HepG2 (cell line): ENCODE results near the gene ELOVL7. TPM values are rescaled to one million over a fixed set of nuclear protein-coding genes. Genes with fewer than 3 reads are reported as not detected.

Source experiments
- ATF7 ChIP-seq, 2 experiments: fragments of 450-650 bp in 1 of 2; sonication (generic) in 1 of 2; formaldehyde crosslinking in 1 of 2; IDR thresholded peaks; 2 replicates each; pipeline versions ENCODE4 v1.4.0 to v1.6.1; 2016 to 2020; ENCODE audit warnings: antibody characterized with exemption in 1 of 2, mild to moderate bottlenecking in 1 of 2, missing genetic modification reagents in 1 of 2
- ELF3 ChIP-seq: IDR thresholded peaks from 2 replicates; pipeline ENCODE4 v1.6.1; 2016; ENCODE audit warnings: missing genetic modification reagents, missing compliant biosample characterization
- GABPB1 ChIP-seq: IDR thresholded peaks from 2 replicates; pipeline ENCODE4 v1.6.1; 2016; ENCODE audit warnings: mild to moderate bottlenecking, missing genetic modification reagents, moderate library complexity, missing compliant biosample characterization
- HHEX ChIP-seq: IDR thresholded peaks from 2 replicates; pipeline ENCODE4 v1.6.1; 2016; ENCODE audit warnings: control low read depth
- HOXA5 ChIP-seq: sonication (generic); formaldehyde crosslinking; IDR thresholded peaks from 2 replicates; pipeline ENCODE4 v1.4.0; 2020; ENCODE audit warnings: missing genetic modification reagents
- NBN ChIP-seq: fragments of 450-650 bp; conservative IDR thresholded peaks from 2 replicates; pipeline ENCODE4 v1.6.1; 2017
- NCOR1 ChIP-seq: fragments of 200-600 bp; sonication (generic); IDR thresholded peaks from 2 replicates; pipeline ENCODE4 v1.7.0; 2017; ENCODE audit warnings: antibody characterized with exemption, low read length, borderline replicate concordance
- NFKB2 ChIP-seq: sonication (generic); formaldehyde crosslinking; IDR thresholded peaks from 2 replicates; pipeline ENCODE4 v1.4.0; 2020; ENCODE audit warnings: missing genetic modification reagents, borderline replicate concordance
- PHF20 ChIP-seq: sonication (generic); formaldehyde crosslinking; IDR thresholded peaks from 2 replicates; pipeline ENCODE4 v1.5.0; 2020; ENCODE audit warnings: mild to moderate bottlenecking, missing genetic modification reagents
- RBM22 ChIP-seq: fragments of 200-400 bp; formaldehyde crosslinking; optimal IDR thresholded peaks from 2 replicates; pipeline ENCODE3; 2017; ENCODE audit warnings: mild to moderate bottlenecking, low read length, moderate library complexity
- SNAPC4 ChIP-seq: sonication (generic); formaldehyde crosslinking; IDR thresholded peaks from 2 replicates; pipeline ENCODE4 v1.4.0; 2020; ENCODE audit warnings: mild to moderate bottlenecking, missing genetic modification reagents
- TFE3 ChIP-seq: IDR thresholded peaks from 2 replicates; pipeline ENCODE4 v1.6.1; 2016
- ZNF160 ChIP-seq: sonication (generic); formaldehyde crosslinking; IDR thresholded peaks from 2 replicates; pipeline ENCODE4 v1.8.0; 2022; ENCODE audit warnings: mild to moderate bottlenecking, inconsistent platforms, missing genetic modification reagents
- ZNF18 ChIP-seq: sonication (generic); formaldehyde crosslinking; IDR thresholded peaks from 2 replicates; pipeline ENCODE4 v1.8.0; 2022; ENCODE audit warnings: mild to moderate bottlenecking, missing genetic modification reagents; ENCODE audit not compliant: insufficient replicate concordance
- ZNF274 ChIP-seq: sonication (generic); formaldehyde crosslinking; IDR thresholded peaks from 2 replicates; pipeline ENCODE4 v1.5.1; 2020; ENCODE audit warnings: mild to moderate bottlenecking, missing genetic modification reagents
- ZNF746 ChIP-seq: sonication (generic); formaldehyde crosslinking; IDR thresholded peaks from 2 replicates; pipeline ENCODE4 v1.8.0; 2022; ENCODE audit warnings: mild to moderate bottlenecking, missing genetic modification reagents
- ZNF878 ChIP-seq: sonication (generic); formaldehyde crosslinking; IDR thresholded peaks from 2 replicates; pipeline ENCODE4 v1.8.1; 2023; ENCODE audit warnings: mild to moderate bottlenecking, missing genetic modification reagents, moderate library complexity
- polyA plus RNA-seq, 8 experiments: library from polyadenylated mRNA; depleted of rRNA in 3 of 8; stranded (reverse) in 7 of 8; unstranded in 1 of 8; fragments of >200 nt; fragmentation: Illumina TruSeq in 4 of 8; extraction: Trizol in 4 of 8; gene quantifications; 2 replicates each; pipeline versions ENCODE4 v1.2.1 to v1.2.3, GENCODE V29; 2011 to 2016; ENCODE audit warnings: low read depth in 4 of 8, missing spikeins in 1 of 8, mixed read lengths in 1 of 8; ENCODE audit not compliant: insufficient read depth in 1 of 8
- total RNA-seq, 5 experiments: library from RNA; depleted of rRNA; stranded (reverse); fragments of >200 nt; fragmentation: Illumina TruSeq; extraction: Trizol; gene quantifications; 2 replicates each; pipeline ENCODE4 v1.2.3, GENCODE V29; 2016; ENCODE audit warnings: low read depth in 1 of 5
- TF ChIP-seq, protein P1 (sequence below): sonication (generic); formaldehyde crosslinking; IDR thresholded peaks from 2 replicates; pipeline ENCODE4 v1.4.0; 2020; ENCODE audit warnings: missing genetic modification reagents

Gene ELOVL7
- total and polyA plus RNA-seq, 2 of the 13 experiments (the other 11 are each of a cell fraction or from before 2014, with no cell fraction given): 4.5 to 7.3 TPM

GRCh38 chr5:60843936-60844905 is at the start of gene ELOVL7 (continued):
- no peak for TF ChIP-seq SNAPC4 (CRISPR knock-in tag)
- TF ChIP-seq, protein P1, sequence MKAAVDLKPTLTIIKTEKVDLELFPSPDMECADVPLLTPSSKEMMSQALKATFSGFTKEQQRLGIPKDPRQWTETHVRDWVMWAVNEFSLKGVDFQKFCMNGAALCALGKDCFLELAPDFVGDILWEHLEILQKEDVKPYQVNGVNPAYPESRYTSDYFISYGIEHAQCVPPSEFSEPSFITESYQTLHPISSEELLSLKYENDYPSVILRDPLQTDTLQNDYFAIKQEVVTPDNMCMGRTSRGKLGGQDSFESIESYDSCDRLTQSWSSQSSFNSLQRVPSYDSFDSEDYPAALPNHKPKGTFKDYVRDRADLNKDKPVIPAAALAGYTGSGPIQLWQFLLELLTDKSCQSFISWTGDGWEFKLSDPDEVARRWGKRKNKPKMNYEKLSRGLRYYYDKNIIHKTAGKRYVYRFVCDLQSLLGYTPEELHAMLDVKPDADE (CRISPR knock-in tag): no peak
- peak; percentile 42; the same call in 1 of the 2 replicates for TF ChIP-seq PHF20 (CRISPR knock-in tag)
- TF ChIP-seq NCOR1: no peak
- TF ChIP-seq NBN: no peak
- TF ChIP-seq ATF7 (IDR thresholded peaks at IDR 0.05): no peak
- no peak for TF ChIP-seq ATF7 (CRISPR knock-in tag; IDR thresholded peaks at IDR 0.05)
- no peak for TF ChIP-seq RBM22
- TF ChIP-seq TFE3: 0 out of 2 replicates have a peak, but pooled peaks have one; percentile 23
- TF ChIP-seq HOXA5 (CRISPR knock-in tag): no peak; the same call in 1 of the 2 replicates
- TF ChIP-seq NFKB2 (CRISPR knock-in tag): no peak; the same call in 1 of the 2 replicates
- TF ChIP-seq ZNF18 (CRISPR knock-in tag): no peak
- no peak for TF ChIP-seq ZNF160 (CRISPR knock-in tag)
- no peak for TF ChIP-seq ZNF878 (CRISPR knock-in tag)
- TF ChIP-seq HHEX (CRISPR knock-in tag): no peak
- TF ChIP-seq ZNF274: no peak
- peak; percentile 37; the same call in 1 of the 2 replicates for TF ChIP-seq ELF3 (CRISPR knock-in tag)
- TF ChIP-seq GABPB1: peak; percentile 70
- no peak for TF ChIP-seq ZNF746 (CRISPR knock-in tag)
